ENCODE measurements around the gene METRNL.

The METRNL gene

GRCh38 chr17:83101805-83102480 lies 22.5 kb downstream of the METRNL start:
- FAIRE-seq (no peak), DNase-seq (ENCODE audit: extremely low spot score, insufficient read length, low read depth) (no peak)

GRCh38 chr17:83103200-83103942 lies 24.0 kb downstream of the METRNL start:
- no peak for FAIRE-seq
- no peak for DNase-seq (ENCODE audit: extremely low spot score, insufficient read length, low read depth)

GRCh38 chr17:83103943-83104311 lies 24.5 kb downstream of the METRNL start:
- FAIRE-seq (no peak), DNase-seq (ENCODE audit: extremely low spot score, insufficient read length, low read depth) (no peak)

GRCh38 chr17:83104577-83105505 lies 25.4 kb downstream of the METRNL start:
- no peak for FAIRE-seq
- DNase-seq (ENCODE audit: extremely low spot score, insufficient read length, low read depth) = no peak

GRCh38 chr17:83105512-83105911 lies 26.1 kb downstream of the METRNL start:
- DNase-seq (ENCODE audit: extremely low spot score, insufficient read length, low read depth) = no peak
- FAIRE-seq = no peak

- DNase-seq (ENCODE audit: extremely low spot score, insufficient read length, low read depth) (no peak), FAIRE-seq (no peak)
These were observed 26.7 kb downstream of the METRNL start for GRCh38 chr17:83106056-83106588.

GRCh38 chr17:83106913-83107655 lies 27.7 kb downstream of the METRNL start:
- DNase-seq (ENCODE audit: extremely low spot score, insufficient read length, low read depth) = no peak
- FAIRE-seq = no peak

GRCh38 chr17:83107656-83108048 lies 28.2 kb downstream of the METRNL start:
- no peak for FAIRE-seq

GRCh38 chr17:83108709-83109108 lies 29.3 kb downstream of the METRNL start:
- DNase-seq (ENCODE audit: extremely low spot score, insufficient read length, low read depth) = no peak
- FAIRE-seq = no peak

More at GRCh38 chr17:83107656-83108048, 28.2 kb downstream of the METRNL start:
- no peak for DNase-seq (ENCODE audit: extremely low spot score, insufficient read length, low read depth)

GRCh38 chr17:83109386-83109785 lies 30.0 kb downstream of the METRNL start:
- DNase-seq (ENCODE audit: extremely low spot score, insufficient read length, low read depth) = no peak
- FAIRE-seq = no peak

- DNase-seq (ENCODE audit: extremely low spot score, insufficient read length, low read depth) (no peak), FAIRE-seq (no peak)
These were observed 30.6 kb downstream of the METRNL start for GRCh38 chr17:83109793-83110645.

GRCh38 chr17:83110735-83111134 lies 31.3 kb downstream of the METRNL start:
- DNase-seq (ENCODE audit: extremely low spot score, insufficient read length, low read depth) (no peak), FAIRE-seq (no peak)

GRCh38 chr17:83111516-83112282 lies 32.3 kb downstream of the METRNL start:
- no peak for FAIRE-seq
- no peak for DNase-seq (ENCODE audit: extremely low spot score, insufficient read length, low read depth)

GRCh38 chr17:83113381-83113780 lies 34.0 kb downstream of the METRNL start:
- no peak for FAIRE-seq

GRCh38 chr17:83113792-83114191 lies 34.4 kb downstream of the METRNL start:
- FAIRE-seq (no peak), DNase-seq (ENCODE audit: extremely low spot score, insufficient read length, low read depth) (no peak)

More at GRCh38 chr17:83113381-83113780, 34.0 kb downstream of the METRNL start:
- no peak for DNase-seq (ENCODE audit: extremely low spot score, insufficient read length, low read depth)

GRCh38 chr17:83114706-83115105 lies 35.3 kb downstream of the METRNL start:
- FAIRE-seq (no peak), DNase-seq (ENCODE audit: extremely low spot score, insufficient read length, low read depth) (no peak)

- DNase-seq (ENCODE audit: extremely low spot score, insufficient read length, low read depth) = no peak
These were observed 35.8 kb downstream of the METRNL start for GRCh38 chr17:83115202-83115651.

GRCh38 chr17:83115832-83116231 lies 36.4 kb downstream of the METRNL start:
- FAIRE-seq = no peak
- no peak for DNase-seq (ENCODE audit: extremely low spot score, insufficient read length, low read depth)

More at GRCh38 chr17:83115202-83115651, 35.8 kb downstream of the METRNL start:
- FAIRE-seq = no peak
